GM12801 (cell line): ENCODE measurements around the gene PTPRB.

Experiments
- CTCF ChIP-seq: IDR thresholded peaks from one replicate; pipeline ENCODE4 v1.5.1; 2011; ENCODE audit warnings: control low read depth; ENCODE audit not compliant: insufficient read length; ENCODE audit errors: extremely low read depth

PTPRB gene

GRCh38 chr12:70666364-70666763, 29.1 kb upstream of the PTPRB start:
- no peak for TF ChIP-seq CTCF

- no peak for TF ChIP-seq CTCF
These were observed 27.2 kb upstream of the PTPRB start for GRCh38 chr12:70664465-70664881.

- no peak for TF ChIP-seq CTCF
These were observed 26.6 kb upstream of the PTPRB start for GRCh38 chr12:70663838-70664237.

GRCh38 chr12:70661466-70662161, 24.4 kb upstream of the PTPRB start:
- TF ChIP-seq CTCF, result no peak

GRCh38 chr12:70660620-70661219, 23.5 kb upstream of the PTPRB start:
- no peak for TF ChIP-seq CTCF

- no peak for TF ChIP-seq CTCF
These were observed 22.9 kb upstream of the PTPRB start for GRCh38 chr12:70660002-70660604.

GRCh38 chr12:70659077-70659606, 21.9 kb upstream of the PTPRB start:
- no peak for TF ChIP-seq CTCF
